Activated T-helper 1 cell treated with anti-CD3 and anti-CD28 coated beads, Interleukin-12 subunit alpha, Interleukin-12 subunit beta, Interleukin-2, Interleukin-4 antibody, amounts not matched to agents 30 ng/mL and 10 ng/mL and 1 ng/mL, durations not matched to agents 14 hours and 24 hours and 36 hours (primary cell): ENCODE measurements around the gene TDRKH. TPM values are rescaled to one million over a fixed set of nuclear protein-coding genes. Genes with fewer than 3 reads are reported as not detected.

Source experiments
- DNase-seq: peaks from one replicate; pipeline ENCODE4 v3.0.0; 2021; ENCODE audit warnings: low spot score
- H3K27ac Mint-ChIP-seq: one replicate; pipeline ENCODE4 v1.8.0; 2021; ENCODE audit warnings: mild to moderate bottlenecking, mixed read lengths
- H3K27me3 Mint-ChIP-seq: one replicate; pipeline ENCODE4 v1.8.0; 2022; ENCODE audit warnings: mild to moderate bottlenecking, moderate library complexity, mixed read lengths; ENCODE audit not compliant: insufficient read depth
- H3K36me3 Mint-ChIP-seq: one replicate; pipeline ENCODE4 v1.8.0; 2021; ENCODE audit warnings: low read depth, mixed read lengths
- H3K4me1 Mint-ChIP-seq: one replicate; pipeline ENCODE4 v1.8.0; 2021; ENCODE audit warnings: low read depth, mixed read lengths
- H3K4me3 Mint-ChIP-seq: one replicate; pipeline ENCODE4 v1.8.0; 2021; ENCODE audit warnings: mild to moderate bottlenecking, moderate library complexity, mixed read lengths
- H3K9me3 Mint-ChIP-seq: one replicate; pipeline ENCODE4 v1.8.0; 2021; ENCODE audit warnings: mixed read lengths
- intact Hi-C: fragments of 100-400 bp; cut with micrococcal nuclease; formaldehyde crosslinking; loops from one replicate; pipeline ENCODE4 v1.15.1; 2024
- total RNA-seq: library from RNA; stranded (reverse); gene quantifications from 2 replicates; pipeline ENCODE4 v1.2.3, GENCODE V29; 2022

TDRKH gene
- 14.6 and 16.4 TPM in 2 replicates for total RNA-seq

DNA sequence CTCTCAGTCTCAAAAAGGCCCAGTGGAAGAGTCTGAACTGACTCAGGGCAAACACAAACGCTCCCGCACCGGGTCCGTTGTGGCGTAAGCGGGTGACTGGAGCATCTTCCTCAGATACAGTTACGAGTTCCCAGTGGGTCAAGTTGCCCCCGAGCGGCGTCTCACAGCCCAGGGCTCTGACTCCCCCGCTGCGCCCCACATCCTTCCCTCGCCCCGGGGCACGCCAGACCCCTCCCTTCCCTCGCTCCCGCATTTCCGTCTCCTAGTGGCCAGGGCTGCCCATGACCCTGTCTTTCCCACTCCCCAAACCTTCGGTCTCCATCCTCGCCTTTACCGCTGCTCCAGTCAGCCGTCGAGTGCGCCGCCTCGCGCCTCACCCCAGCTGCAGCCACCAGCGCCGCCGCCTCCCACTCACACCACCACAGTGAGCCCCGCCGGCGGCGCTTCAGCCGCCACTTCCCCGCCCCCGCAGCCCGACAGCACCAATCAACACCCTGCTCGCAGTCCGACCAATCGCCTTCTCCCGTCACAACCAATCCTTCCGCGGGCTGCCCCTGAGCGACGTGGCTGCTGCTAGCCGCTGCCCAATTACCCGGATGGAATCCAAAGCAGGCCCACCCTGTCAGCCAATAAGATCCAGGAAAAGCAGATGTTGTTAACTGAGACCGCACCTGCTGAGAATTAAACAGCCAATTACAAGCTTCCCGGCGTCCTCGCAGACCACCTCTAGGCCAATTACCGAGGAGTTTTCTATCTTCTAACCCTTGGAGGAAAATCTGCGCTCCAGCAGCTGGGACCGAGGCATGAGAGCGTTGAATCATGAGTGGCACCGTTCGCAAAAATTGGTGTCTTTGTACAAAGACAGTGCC is at the start of gene TDRKH:
Gene TDRKH (minus strand): TSS at position 430 of the 869 bp plus-strand sequence. CDS start 7,478 bp downstream, outside the sequence.
- Mint-ChIP-seq H3K27ac (peak within 1 kb of the TSS; percentile 78), H3K36me3 (peaks cover 5% of the 10 kb centered on the region), H3K4me3 (peak within 1 kb of the TSS; percentile 95)

GRCh38 chr1:151839457-151840403 is 49.4 kb upstream of the TDRKH start, which contains the start of gene C2CD4D:
TSS of gene C2CD4D (minus strand) at chr1:151839820. CDS start at chr1:151838989, 831 bp downstream.
- intact Hi-C loops, result loop anchor here (5.0 kb wide), 3 partner anchors 117 to 492 kb away; partner anchors contain the start of genes POGZ, RFX5 and RIIAD1
- Mint-ChIP-seq H3K4me3 (peak within 1 kb of the TSS; percentile 90), H3K27me3 (peaks cover 6% of the 10 kb centered on the region), H3K27ac (peak within 1 kb of the TSS; percentile 78), H3K36me3 (peaks cover 16% of the 10 kb centered on the region), H3K9me3 (no peaks in the 10 kb centered on the region), H3K4me1 (peaks cover 55% of the 10 kb centered on the region)
- DNase-seq, result peak; percentile 73

More for the DNA sequence above, at the start of gene TDRKH:
- peak; percentile 98 for DNase-seq
- H3K9me3 Mint-ChIP-seq, result no peaks in the 10 kb centered on the region
- intact Hi-C loops, result loop anchor here (1.0 to 2.0 kb wide), 7 partner anchors 27 to 509 kb away; partner anchors contain the start of genes MRPL9, SNX27 and THEM4
- peaks cover 33% of the 10 kb centered on the region for H3K4me1 Mint-ChIP-seq
- peaks cover 2% of the 10 kb centered on the region for H3K27me3 Mint-ChIP-seq

DNA sequence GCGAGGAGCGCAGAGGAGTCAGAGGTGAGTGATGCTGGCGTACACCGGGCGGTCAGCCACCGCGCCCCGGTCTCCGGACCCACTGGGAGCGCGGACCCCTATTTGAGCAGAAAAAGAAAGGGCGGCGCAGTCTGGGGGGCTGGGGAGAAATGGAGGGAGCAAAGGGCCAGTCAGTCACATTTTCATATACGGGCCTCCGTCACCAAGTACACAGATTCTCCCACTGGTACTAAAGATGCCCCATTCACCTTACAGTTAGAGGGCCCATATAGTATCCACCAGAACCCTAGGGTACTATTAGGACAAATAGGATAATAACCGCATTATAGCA is 48.7 kb upstream of the TDRKH start:
- peaks cover 54% of the 10 kb centered on the region for H3K4me1 Mint-ChIP-seq
- H3K36me3 Mint-ChIP-seq, result peaks cover 11% of the 10 kb centered on the region
- H3K27ac Mint-ChIP-seq, result peak overlapping the region; percentile 78
- H3K27me3 Mint-ChIP-seq, result peaks cover 5% of the 10 kb centered on the region
- no peaks in the 10 kb centered on the region for H3K9me3 Mint-ChIP-seq
- no peak for DNase-seq
- intact Hi-C loops, result loop anchor here (5.0 kb wide), 3 partner anchors 117 to 492 kb away; partner anchors contain the start of genes POGZ, RFX5 and RIIAD1
- H3K4me3 Mint-ChIP-seq, result peak overlapping the region; percentile 90

- Mint-ChIP-seq H3K4me3 (peak overlapping the region; percentile 90), H3K36me3 (peaks cover 11% of the 10 kb centered on the region), H3K27me3 (peaks cover 5% of the 10 kb centered on the region), H3K4me1 (peaks cover 60% of the 10 kb centered on the region), H3K9me3 (no peaks in the 10 kb centered on the region), H3K27ac (peak overlapping the region; percentile 78)
- DNase-seq, result no peak
- intact Hi-C loops, result loop anchor here (1.0 to 5.0 kb wide), 4 partner anchors 116 to 491 kb away; partner anchors contain the start of genes POGZ, RFX5, RIIAD1 and TUFT1
Observed at GRCh38 chr1:151838222-151839081, 48.2 kb upstream of the TDRKH start.

DNA sequence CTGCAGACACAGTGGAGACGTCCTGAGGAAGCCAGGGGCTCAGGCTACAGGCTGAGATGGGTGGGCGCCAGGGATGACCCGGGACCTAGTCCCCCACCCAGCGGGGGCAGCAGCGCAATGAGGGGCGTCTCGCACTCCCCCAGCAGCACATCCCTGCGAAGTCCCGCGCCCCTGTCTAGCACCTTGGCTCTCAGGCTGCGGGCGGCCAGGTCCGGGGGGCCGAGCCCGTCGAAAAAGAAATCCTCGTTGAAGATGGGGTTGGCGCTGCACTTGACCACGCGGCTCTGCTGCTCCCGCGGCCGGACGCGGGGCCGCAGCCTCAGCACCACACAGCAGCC is 47.6 kb upstream of the TDRKH start:
- Mint-ChIP-seq H3K36me3 (peaks cover 11% of the 10 kb centered on the region), H3K27me3 (peaks cover 5% of the 10 kb centered on the region), H3K9me3 (no peaks in the 10 kb centered on the region), H3K4me1 (peaks cover 66% of the 10 kb centered on the region), H3K27ac (peak overlapping the region; percentile 92), H3K4me3 (peak overlapping the region; percentile 83)
- intact Hi-C loops, result loop anchor here (1.0 to 5.0 kb wide), 4 partner anchors 116 to 491 kb away; partner anchors contain the start of genes POGZ, RFX5, RIIAD1 and TUFT1
- no peak for DNase-seq

GRCh38 chr1:151837197-151837596 is 46.9 kb upstream of the TDRKH start:
- intact Hi-C loops, result loop anchor here (5.0 kb wide), 3 partner anchors 115 to 490 kb away; partner anchors contain the start of genes POGZ, RFX5 and RIIAD1
- Mint-ChIP-seq H3K36me3 (peaks cover 11% of the 10 kb centered on the region), H3K4me1 (peaks cover 73% of the 10 kb centered on the region), H3K4me3 (peak overlapping the region; percentile 83), H3K27ac (peak overlapping the region; percentile 92), H3K9me3 (no peaks in the 10 kb centered on the region), H3K27me3 (peaks cover 5% of the 10 kb centered on the region)
- DNase-seq, result no peak

DNA sequence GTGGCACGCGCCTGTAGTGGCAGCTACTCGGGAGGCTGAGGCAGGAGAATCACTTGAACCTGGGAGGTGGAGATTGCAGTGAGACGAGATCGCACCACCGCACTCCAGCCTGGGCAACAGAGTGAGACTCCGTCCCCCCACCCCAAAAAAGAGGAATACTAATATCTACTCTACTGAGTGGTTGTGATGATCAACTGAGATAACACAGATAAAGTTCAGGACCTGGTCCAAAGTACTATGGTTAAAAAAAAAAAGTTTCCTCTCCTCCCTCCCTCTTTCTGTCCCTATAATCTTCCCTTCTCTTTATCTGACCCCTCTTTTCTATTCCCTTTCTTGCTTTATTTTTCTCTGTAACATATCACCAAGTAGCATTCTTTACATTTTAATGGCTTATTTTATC is 45.3 kb upstream of the TDRKH start:
- Mint-ChIP-seq H3K9me3 (no peaks in the 10 kb centered on the region), H3K36me3 (no peaks in the 10 kb centered on the region), H3K27ac (no peak overlapping the region), H3K4me1 (peaks cover 70% of the 10 kb centered on the region), H3K4me3 (no peak overlapping the region), H3K27me3 (peaks cover 3% of the 10 kb centered on the region)
- intact Hi-C loops, result loop anchor here (5.0 kb wide), 3 partner anchors 113 to 488 kb away; partner anchors contain the start of genes POGZ, RFX5 and RIIAD1
- DNase-seq, result no peak

- H3K4me1 Mint-ChIP-seq, result peaks cover 70% of the 10 kb centered on the region
Observed at GRCh38 chr1:151834239-151834638, 43.9 kb upstream of the TDRKH start.

GRCh38 chr1:151833172-151833900 is 43.0 kb upstream of the TDRKH start:
- Mint-ChIP-seq H3K4me1 (peaks cover 75% of the 10 kb centered on the region), H3K9me3 (no peaks in the 10 kb centered on the region), H3K27me3 (peaks cover 3% of the 10 kb centered on the region), H3K36me3 (no peaks in the 10 kb centered on the region), H3K27ac (peak overlapping the region; percentile 46), H3K4me3 (no peak overlapping the region)
- DNase-seq, result no peak
- intact Hi-C loops, result no loop called here

More at GRCh38 chr1:151834239-151834638, 43.9 kb upstream of the TDRKH start:
- Mint-ChIP-seq H3K4me3 (no peak overlapping the region), H3K27ac (no peak overlapping the region), H3K9me3 (no peaks in the 10 kb centered on the region), H3K36me3 (no peaks in the 10 kb centered on the region), H3K27me3 (peaks cover 3% of the 10 kb centered on the region)
- no peak for DNase-seq
- intact Hi-C loops, result no loop called here

DNA sequence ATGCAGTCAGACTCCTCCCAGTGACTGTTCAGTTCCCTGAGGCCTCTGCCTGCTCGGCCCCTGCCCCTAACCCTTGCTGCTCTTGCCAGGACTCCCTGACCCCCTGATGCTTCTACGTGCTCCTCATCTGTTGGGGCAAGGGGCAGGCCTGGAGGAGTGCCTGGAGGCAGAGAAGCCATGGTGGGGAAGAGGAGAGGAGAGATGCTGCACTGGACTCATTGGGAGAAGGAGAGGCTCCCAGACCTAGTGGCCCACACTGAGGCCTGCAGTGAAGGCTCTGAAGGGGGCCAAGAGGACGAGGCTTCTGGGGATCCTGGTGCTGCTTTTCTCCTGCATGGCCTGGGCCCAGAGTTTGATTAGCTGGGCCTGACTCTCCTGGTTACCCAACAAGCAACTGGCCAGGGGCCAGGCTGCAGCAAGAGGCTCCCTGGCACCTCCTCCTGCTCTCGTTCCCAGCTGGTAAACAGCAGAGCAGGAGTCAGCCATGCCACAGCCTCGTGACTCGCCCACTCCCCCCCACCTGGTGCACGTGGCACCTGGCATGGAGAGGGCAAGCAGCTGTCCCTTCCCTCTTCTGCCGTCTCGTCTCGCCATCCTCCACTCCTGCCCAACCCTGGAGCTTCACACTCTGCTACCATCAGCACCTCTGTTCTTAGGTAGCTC is 42.1 kb upstream of the TDRKH start:
- Mint-ChIP-seq H3K4me1 (peaks cover 80% of the 10 kb centered on the region), H3K36me3 (no peaks in the 10 kb centered on the region)
- intact Hi-C loops, result no loop called here

DNA sequence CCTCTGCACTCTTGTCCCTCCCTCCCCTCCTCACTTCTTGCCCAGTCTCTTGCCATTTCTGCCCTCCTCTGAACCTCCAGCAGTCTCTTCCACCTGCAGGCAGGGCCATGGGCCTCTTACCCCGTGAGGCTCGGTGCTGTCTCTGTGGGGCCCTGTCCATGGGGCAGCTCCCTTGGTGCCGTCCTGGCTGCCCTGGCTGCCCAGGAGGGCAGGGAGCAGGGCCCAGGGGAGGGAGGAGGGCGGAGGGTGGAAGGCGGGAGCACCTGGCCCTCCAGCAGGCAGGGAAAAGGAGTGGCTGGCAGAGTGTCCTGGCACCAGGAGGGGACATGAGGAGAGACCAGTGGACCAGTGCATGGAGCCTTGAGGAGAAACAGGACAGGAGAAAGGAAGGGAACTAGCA is 41.3 kb upstream of the TDRKH start, which contains the start of gene RORC:
Gene RORC (minus strand): TSS at position 198 of the 400 bp plus-strand sequence. CDS start 38 bp downstream, at position 160.
- Mint-ChIP-seq H3K27me3 (no peaks in the 10 kb centered on the region), H3K4me1 (peaks cover 72% of the 10 kb centered on the region), H3K36me3 (no peaks in the 10 kb centered on the region), H3K9me3 (no peaks in the 10 kb centered on the region), H3K4me3 (peak within 1 kb of the TSS; percentile 24), H3K27ac (peak within 1 kb of the TSS; percentile 36)
- intact Hi-C loops, result loop anchor here (1.0 kb wide), 1 partner anchor 215 kb away; no protein-coding TSS in a partner anchor
- DNase-seq, result no peak

More for the DNA sequence above, 42.1 kb upstream of the TDRKH start:
- no peak for DNase-seq
- Mint-ChIP-seq H3K9me3 (no peaks in the 10 kb centered on the region), H3K27me3 (peaks cover under 1% of the 10 kb centered on the region), H3K27ac (no peak overlapping the region), H3K4me3 (no peak overlapping the region)
